CD4-positive, alpha-beta T cell (primary cell): ENCODE results near the gene MMADHC. TPM values are rescaled to one million over a fixed set of nuclear protein-coding genes. Genes with fewer than 3 reads are reported as not detected.

Experiments used
- ATAC-seq: fragments of 200-7000 bp; cut with Tn5 transposase; one replicate; pipeline ENCODE4 v1.10.0; 2022; ENCODE audit warnings: mild to moderate bottlenecking; ENCODE audit not compliant: poor library complexity
- CTCF ChIA-PET: fragments of 350-600 bp; sonication (Branson Sonifier 250); formaldehyde crosslinking; loops from one replicate; lab custom pipeline; 2021; ENCODE audit warnings: antibody characterized with exemption, inconsistent platforms; lab: Charles Lee
- POLR2A ChIA-PET: fragments of 350-600 bp; sonication (Branson Sonifier 250); formaldehyde crosslinking; loops from one replicate; lab custom pipeline; 2021; ENCODE audit warnings: antibody characterized with exemption, inconsistent platforms; lab: Charles Lee
- DNase-seq, 14 experiments: peaks; one replicate each; pipeline ENCODE4 v3.0.0-alpha.2; 2013 to 2020; ENCODE audit warnings: mixed read lengths in 2 of 14
- H3K27ac ChIP-seq, 2 donors: one replicate each; pipeline versions ENCODE4 v1.5.1 to v1.7.0; 2013; ENCODE audit warnings: low read length in 2 of 2, low read depth in 1 of 2, mild to moderate bottlenecking in 1 of 2
- H3K27me3 ChIP-seq, 2 experiments: 1 replicate in 1 of 2; 2 replicates in 1 of 2; pipeline versions ENCODE4 v1.6.1 to v1.7.0; 2013; ENCODE audit warnings: low read length in 2 of 2, control low read depth in 1 of 2, mild to moderate bottlenecking in 1 of 2, moderate library complexity in 1 of 2; ENCODE audit not compliant: insufficient read depth in 2 of 2, control insufficient read depth in 1 of 2
- H3K36me3 ChIP-seq: one replicate; pipeline ENCODE4 v1.6.1; 2013; ENCODE audit warnings: low read length, control low read depth; ENCODE audit not compliant: insufficient read depth
- H3K4me1 ChIP-seq: one replicate; pipeline ENCODE4 v1.6.1; 2013; ENCODE audit warnings: low read length, control low read depth; ENCODE audit not compliant: insufficient read depth
- H3K4me3 ChIP-seq: one replicate; pipeline ENCODE4 v1.5.1; 2013; ENCODE audit warnings: mild to moderate bottlenecking, low read length, moderate library complexity
- H3K9me3 ChIP-seq, 2 experiments: 1 replicate in 1 of 2; 2 replicates in 1 of 2; pipeline versions ENCODE4 v1.6.1 to v1.7.0; 2013; ENCODE audit warnings: low read length in 2 of 2, mild to moderate bottlenecking in 2 of 2, control low read depth in 1 of 2, moderate library complexity in 1 of 2; ENCODE audit not compliant: control insufficient read depth in 1 of 2, insufficient read depth in 1 of 2
- H3K27ac Mint-ChIP-seq: one replicate; pipeline ENCODE4 v1.8.0; 2020; ENCODE audit warnings: mixed read lengths
- H3K27me3 Mint-ChIP-seq: one replicate; pipeline ENCODE4 v1.8.0; 2021; ENCODE audit warnings: mixed read lengths
- H3K36me3 Mint-ChIP-seq: one replicate; pipeline ENCODE4 v1.8.0; 2021; ENCODE audit warnings: low read depth, mixed read lengths
- H3K4me1 Mint-ChIP-seq: one replicate; pipeline ENCODE4 v1.8.0; 2021; ENCODE audit warnings: low read depth, mixed read lengths
- H3K4me3 Mint-ChIP-seq: one replicate; pipeline ENCODE4 v1.8.0; 2020; ENCODE audit warnings: mild to moderate bottlenecking, mixed read lengths
- H3K9me3 Mint-ChIP-seq: one replicate; pipeline ENCODE4 v1.8.0; 2020; ENCODE audit warnings: mixed read lengths
- CTCF ChIP-seq: fragments of 200-600 bp; IDR thresholded peaks from one replicate; pipeline ENCODE4 v1.8.0; 2022; ENCODE audit warnings: antibody characterized with exemption, mild to moderate bottlenecking
- intact Hi-C, 2 experiments: fragments of 100-400 bp; cut with DNase I in 1 of 2; cut with micrococcal nuclease in 1 of 2; formaldehyde crosslinking; loops; one replicate each; pipeline versions ENCODE4 v1.15.1 to v1.9.0; 2023 to 2025; cut with DNase I, micrococcal nuclease
- total RNA-seq, 174 experiments: library from RNA in 2 of 174; stranded (reverse) in 2 of 174; gene quantifications; one replicate each; pipeline ENCODE4 v1.2.3 and lab custom pipeline; 2021 to 2026

MMADHC gene
- total RNA-seq, 2 experiments from 2014 or later, result 77.3 to 77.8 TPM

- ChIA-PET CTCF (no interaction called here), POLR2A (no interaction called here)
- no peak overlapping the region for H3K4me3 Mint-ChIP-seq
- no peaks in the 10 kb centered on the region for H3K9me3 ChIP-seq
- H3K36me3 Mint-ChIP-seq, result no peaks in the 10 kb centered on the region
- H3K9me3 Mint-ChIP-seq, result peaks cover 3% of the 10 kb centered on the region
- H3K4me1 Mint-ChIP-seq, result no peaks in the 10 kb centered on the region
- H3K27me3 ChIP-seq, result peaks cover 5 to 7% of the 10 kb centered on the region in 2 experiments
- no peak overlapping the region for H3K27ac Mint-ChIP-seq
- no peak overlapping the region for H3K4me3 ChIP-seq
- intact Hi-C loops, result no loop called here
- H3K36me3 ChIP-seq, result no peaks in the 10 kb centered on the region
- DNase-seq (no peak), ATAC-seq (no peak)
- H3K4me1 ChIP-seq, result no peaks in the 10 kb centered on the region
- peaks cover 43% of the 10 kb centered on the region for H3K27me3 Mint-ChIP-seq
- no peak overlapping the region for H3K27ac ChIP-seq
- TF ChIP-seq CTCF, result no peak
Measured at GRCh38 chr2:149525323-149525722, 62.3 kb downstream of the MMADHC start.
